HFF-Myc (cell line): ENCODE measurements around the gene SLC16A7.
"Not testable (repeated sequence)": the region's sequence is repeated elsewhere in the genome, so short reads cannot be mapped to it uniquely, and the experiment has no call there.

Experiments
- DNase-seq: peaks from one replicate; pipeline ENCODE4 v3.0.0-alpha.2; 2011; ENCODE audit warnings: low read depth; ENCODE audit errors: extremely low read depth
- H3K4me3 ChIP-seq: replicated peaks from 2 replicates; pipeline ENCODE4 v1.5.1; 2011; ENCODE audit warnings: low read depth, mild to moderate bottlenecking, control low read depth, low read length
- CTCF ChIP-seq: IDR thresholded peaks from 2 replicates; pipeline ENCODE4 v1.5.1; 2012; ENCODE audit warnings: mild to moderate bottlenecking, low read depth, low read length, control low read depth; ENCODE audit errors: missing control alignments

Gene SLC16A7

GRCh38 chr12:59736786-59737185, 141.0 kb downstream of the SLC16A7 start:
- H3K4me3 ChIP-seq, result no peak overlapping the region
- DNase-seq, result peak; percentile 95
- no peak for TF ChIP-seq CTCF

- TF ChIP-seq CTCF, result no peak
- H3K4me3 ChIP-seq, result no peak overlapping the region
- DNase-seq, result no peak
Measured at GRCh38 chr12:59737725-59738463, 142.1 kb downstream of the SLC16A7 start.

DNA sequence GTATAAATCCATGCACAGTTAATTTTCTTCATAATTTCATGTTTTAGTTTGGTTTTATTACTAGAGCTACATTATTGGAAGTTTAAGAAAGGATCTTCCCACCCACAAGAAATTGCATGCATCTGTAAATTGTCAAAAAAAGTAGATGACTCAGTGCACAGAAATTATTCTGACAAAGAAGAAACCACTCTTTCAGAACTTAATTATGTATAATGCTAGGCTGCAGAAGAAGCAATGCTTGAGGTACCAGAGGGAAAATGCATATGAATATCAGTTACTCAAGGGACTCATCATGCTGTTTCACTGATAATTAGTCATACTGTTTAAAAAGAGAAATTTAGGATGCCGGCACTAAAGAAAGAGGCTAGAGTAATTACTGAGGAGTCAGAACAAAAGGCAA, 147.0 kb downstream of the SLC16A7 start:
- no peak for DNase-seq
- no peak overlapping the region for H3K4me3 ChIP-seq
- no peak for TF ChIP-seq CTCF

DNA sequence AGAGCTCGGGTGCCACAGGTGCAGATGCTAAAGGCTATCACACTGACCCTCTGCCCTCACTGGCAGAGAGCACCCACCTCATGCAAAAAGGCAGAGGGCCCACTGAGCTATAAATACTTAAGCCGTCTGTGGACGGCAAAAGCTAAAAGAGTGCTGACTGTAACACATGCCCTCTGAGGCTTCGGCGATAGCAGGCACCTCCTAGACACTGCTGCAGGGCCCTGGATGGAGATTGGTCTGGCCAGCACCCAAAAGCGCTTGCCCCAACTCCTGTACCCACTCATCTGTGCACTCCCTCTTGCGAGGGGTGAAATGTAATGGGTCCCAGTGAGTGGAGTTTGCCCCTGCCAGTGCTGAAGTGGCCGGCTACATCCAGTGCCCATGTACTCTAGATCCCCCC, 148.7 kb downstream of the SLC16A7 start:
- no peak for TF ChIP-seq CTCF
- DNase-seq, result no peak
- no peak overlapping the region for H3K4me3 ChIP-seq

DNA sequence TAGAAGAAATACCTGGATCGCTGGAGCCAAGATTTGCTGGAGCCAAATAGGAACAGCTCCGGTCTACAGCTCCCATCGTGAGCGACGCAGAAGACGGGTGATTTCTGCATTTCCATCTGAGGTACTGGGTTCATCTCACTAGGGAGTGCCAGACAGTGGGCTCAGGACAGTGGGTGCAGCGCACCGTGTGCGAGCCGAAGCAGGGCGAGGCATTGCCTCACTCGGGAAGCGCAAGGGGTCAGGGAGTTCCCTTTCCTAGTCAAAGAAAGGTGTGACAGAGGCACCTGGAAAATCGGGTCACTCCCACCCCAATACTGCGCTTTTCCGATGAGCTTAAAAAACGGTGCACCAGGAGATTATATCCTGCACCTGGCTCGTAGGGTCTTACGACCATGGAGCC, 155.3 kb downstream of the SLC16A7 start:
- not testable (repeated sequence) for H3K4me3 ChIP-seq, DNase-seq

- TF ChIP-seq CTCF, result no peak
- DNase-seq, result no peak
- no peak overlapping the region for H3K4me3 ChIP-seq
Measured at GRCh38 chr12:59761542-59761941, 165.7 kb downstream of the SLC16A7 start.

GRCh38 chr12:59763835-59764234, 168.0 kb downstream of the SLC16A7 start:
- no peak for TF ChIP-seq CTCF
- no peak for DNase-seq
- no peak overlapping the region for H3K4me3 ChIP-seq
